HG02798 (cell line): ENCODE results near the gene XKR8.

ENCODE experiments used
- ATAC-seq: cut with Tn5 transposase; IDR thresholded peaks from one replicate; pipeline ENCODE4 v1.9.1; 2021; ENCODE audit warnings: mild to moderate bottlenecking; ENCODE audit not compliant: unreplicated experiment, poor library complexity

Gene XKR8, protein sequence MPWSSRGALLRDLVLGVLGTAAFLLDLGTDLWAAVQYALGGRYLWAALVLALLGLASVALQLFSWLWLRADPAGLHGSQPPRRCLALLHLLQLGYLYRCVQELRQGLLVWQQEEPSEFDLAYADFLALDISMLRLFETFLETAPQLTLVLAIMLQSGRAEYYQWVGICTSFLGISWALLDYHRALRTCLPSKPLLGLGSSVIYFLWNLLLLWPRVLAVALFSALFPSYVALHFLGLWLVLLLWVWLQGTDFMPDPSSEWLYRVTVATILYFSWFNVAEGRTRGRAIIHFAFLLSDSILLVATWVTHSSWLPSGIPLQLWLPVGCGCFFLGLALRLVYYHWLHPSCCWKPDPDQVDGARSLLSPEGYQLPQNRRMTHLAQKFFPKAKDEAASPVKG

DNA sequence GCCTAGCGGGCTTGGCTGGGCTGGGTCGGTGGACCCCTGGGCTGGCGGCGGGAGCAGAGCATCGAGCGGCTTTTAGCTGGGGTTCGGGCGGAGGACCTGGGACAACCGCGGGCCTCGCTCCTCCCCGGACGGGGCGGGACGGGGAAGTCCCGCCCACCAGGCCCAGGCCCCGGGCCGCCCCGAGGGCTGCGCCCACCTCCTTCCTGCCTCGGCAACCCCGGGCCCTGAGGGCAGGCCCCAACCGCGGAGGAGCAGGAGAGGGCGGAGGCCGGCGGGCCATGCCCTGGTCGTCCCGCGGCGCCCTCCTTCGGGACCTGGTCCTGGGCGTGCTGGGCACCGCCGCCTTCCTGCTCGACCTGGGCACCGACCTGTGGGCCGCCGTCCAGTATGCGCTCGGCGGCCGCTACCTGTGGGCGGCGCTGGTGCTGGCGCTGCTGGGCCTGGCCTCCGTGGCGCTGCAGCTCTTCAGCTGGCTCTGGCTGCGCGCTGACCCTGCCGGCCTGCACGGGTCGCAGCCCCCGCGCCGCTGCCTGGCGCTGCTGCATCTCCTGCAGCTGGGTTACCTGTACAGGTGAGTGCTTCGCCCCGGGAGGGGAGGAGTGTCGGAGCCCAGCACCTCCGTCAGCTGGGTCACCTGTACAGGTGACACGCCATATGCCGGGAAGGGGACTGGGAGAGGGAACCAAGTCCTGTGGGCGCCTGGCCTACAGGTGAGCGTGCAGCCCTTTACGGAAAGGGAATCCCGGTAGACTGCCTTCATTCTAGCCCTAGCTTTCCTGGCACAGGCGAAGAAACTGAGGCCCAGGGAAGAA, at the start of gene XKR8:
XKR8 (plus strand) TSS at position 182 of the 812 bp plus-strand sequence; CDS start at position 279, 97 bp downstream.
- ATAC-seq, result peak; percentile 85

DNA sequence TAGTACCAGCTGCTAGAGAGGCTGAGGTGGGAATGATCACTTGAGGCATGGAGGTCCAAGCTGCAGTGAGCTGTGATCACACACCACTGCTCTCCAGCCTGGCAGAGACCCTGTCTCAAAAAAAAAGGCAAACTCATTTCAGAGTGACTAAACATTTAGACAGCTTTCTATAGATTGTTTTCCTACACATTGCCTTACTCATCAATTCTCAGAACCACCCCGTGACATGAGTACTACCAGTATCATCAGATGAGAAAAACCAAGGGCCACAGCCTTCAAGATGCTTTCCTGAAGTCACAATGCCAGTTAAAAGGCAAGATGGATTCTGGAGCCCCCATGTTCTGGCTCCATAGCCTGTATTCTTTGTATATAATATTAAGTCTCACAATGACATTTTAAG, 47.3 kb upstream of the XKR8 start:
- ATAC-seq, result no peak

DNA sequence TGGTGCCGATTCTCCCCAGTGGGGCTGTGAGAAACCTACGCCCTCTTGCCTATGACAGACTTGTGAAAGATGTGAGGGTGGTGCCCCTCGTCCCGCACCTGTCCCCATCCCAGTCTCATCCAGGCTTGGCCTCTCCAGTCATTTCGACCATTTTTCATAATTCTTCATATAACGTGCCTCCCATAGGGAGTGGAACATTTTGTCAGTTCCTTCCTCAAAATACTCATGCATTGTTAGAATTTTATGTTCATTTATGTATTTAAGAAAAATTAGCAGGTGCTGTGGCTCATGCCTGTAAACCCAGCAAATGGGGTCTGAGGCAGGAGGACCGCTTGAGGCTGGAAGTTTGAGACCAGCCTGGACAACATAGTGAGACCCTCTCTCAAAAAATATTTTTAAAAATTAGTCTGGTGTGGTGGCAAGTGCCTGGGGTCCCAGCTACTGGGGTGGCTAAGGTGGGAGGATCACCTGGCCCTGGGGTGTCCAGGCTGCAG, 44.6 kb upstream of the XKR8 start:
- ATAC-seq, result no peak

DNA sequence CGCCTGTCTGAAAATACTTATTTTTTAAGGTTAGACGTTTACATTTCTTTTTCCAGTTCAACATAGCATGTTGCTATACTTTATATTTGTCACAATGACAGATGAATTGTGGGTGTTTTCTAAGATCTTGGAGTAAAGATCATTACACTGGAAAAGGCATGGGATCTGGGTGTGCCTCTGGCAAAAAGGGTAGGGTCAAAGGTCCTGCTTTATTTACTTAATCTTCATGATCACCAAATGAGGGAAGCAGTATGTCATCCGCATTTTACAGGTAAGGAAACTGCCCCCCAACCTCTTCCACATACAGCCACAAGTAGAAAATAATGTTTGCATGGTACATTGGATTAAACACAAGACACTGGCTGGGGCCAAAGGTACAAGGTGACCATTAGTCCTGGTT, 37.5 kb upstream of the XKR8 start:
- no peak for ATAC-seq

DNA sequence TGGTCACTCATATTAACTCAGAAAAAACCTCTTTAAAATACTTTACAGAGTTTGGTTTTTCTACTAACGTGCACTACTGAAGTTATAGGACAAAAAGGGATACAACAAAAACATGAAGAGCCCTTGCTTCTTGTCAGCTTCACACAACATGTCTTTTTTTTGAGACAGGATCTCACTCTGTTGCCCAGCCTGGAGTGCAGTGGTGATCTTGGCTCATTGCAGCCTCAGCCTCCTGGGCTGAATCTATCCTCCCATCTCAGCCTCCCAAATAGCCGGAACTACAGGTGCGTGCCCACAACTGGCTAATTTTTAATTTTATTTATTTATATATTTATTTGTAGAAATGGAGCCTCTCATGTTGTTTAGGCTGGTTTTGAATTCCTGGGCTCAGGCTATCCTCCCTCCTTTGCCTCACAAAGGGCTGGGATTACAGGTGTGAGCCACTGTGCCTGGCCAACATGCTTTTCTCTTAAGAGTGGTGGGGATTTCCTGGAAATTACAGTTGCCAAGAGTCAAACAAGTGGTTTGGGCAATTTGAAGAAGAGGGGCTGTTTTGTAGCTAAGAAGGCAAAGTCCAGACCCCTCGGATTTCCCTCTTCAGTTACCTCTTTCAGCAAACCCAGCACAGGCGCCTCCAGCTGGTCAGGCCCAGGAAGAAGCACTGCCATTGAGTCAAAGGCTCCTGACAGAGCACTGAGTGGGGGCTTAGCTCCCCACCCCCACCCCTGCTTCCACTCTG, 31.4 kb upstream of the XKR8 start:
- ATAC-seq, result no peak

DNA sequence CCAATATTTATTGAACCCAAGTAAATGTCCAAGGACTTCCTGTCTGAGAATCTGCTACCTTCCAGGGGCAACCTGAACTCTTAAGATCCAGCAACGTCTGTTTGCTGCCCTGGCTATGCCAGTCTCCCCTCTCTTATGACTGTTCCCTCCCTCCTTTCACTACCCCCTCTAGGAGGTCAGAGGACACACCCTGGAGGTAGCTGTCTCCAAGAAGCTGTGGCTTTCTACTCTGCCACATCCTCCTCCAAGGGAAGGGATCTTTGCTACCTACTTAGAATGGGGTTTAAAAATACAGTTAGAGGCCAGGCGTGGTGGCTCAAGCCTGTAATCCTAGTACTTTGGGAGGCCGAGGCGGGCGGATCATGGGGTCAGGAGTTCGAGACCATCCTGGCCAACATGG, 28.6 kb upstream of the XKR8 start:
- no peak for ATAC-seq

DNA sequence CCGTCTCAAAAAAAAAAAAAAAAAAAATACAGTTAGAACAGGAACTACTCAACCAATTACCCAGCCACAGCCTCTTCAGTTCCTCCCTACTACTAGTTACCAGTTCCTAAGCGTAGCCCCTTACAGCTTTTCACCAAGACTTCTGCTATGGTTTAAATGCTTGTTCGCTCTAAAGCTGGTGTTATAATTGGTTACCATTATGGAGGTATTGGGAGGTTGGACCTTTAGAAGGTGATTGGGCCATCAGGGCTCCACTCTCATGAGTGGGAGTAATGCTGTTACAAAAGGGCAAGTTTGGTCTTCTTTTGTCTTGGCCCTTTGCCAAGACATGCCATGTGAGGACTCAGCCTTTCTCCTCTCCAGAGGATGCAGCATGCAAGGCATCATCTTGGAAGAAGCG, 28.0 kb upstream of the XKR8 start:
- no peak for ATAC-seq

DNA sequence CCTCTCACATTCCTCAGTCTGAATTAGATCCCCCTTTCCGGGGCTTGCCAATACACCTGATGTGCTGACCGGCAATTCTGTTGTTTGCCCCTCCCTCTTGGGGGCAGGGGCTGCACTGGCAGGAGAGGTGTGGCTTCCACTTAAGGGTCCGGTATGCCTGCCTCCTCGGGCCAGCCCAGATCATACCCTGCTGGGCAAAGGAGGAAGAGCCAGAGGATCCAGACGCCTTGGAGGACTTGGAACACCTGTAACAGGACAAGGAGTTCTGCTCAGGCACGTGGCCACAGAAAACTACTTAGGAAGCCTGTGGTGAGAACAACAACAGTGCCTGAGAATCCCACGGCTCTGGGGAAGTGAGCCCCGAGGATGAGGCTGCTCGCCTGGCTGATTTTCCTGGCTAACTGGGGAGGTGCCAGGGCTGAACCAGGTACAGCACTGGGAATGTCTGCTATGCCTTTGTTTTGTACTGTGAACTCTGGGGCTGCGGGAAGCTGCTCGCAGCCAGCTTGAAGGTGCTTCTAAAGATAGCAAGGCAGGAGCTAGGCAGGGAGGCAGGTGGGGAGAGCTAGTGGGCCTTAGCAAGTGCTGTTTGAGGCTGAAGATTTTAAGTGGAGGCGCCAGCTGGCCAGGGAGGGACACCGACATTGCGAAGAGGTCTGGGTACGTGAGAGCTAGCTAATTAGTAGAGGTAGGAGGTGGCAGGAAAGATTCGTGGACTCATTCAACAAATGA, 24.8 kb upstream of the XKR8 start, which contains the start of gene SMPDL3B:
SMPDL3B (plus strand) TSS at position 183 of the 732 bp plus-strand sequence; CDS start at position 367, 184 bp downstream.
- ATAC-seq, result peak; percentile 56

DNA sequence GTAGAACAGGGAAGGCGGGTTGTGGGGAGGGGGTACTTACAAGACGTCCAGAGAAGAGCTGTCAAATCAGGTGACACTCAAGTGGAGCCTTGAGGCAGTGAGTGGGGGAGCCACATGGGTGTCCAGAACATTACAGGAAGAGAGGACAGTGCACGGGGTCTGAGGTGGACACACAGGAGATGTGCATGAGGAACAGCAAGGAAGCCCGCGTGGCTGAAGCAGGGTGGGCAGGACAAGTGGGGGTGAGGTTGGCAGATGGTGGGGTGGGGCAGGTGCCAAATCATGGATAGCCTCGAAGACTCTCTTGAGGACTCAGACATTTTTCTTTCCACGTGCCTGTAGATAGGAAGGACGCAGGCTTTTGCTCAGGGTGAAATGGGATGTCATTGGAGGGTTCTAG, 24.1 kb upstream of the XKR8 start:
- no peak for ATAC-seq

DNA sequence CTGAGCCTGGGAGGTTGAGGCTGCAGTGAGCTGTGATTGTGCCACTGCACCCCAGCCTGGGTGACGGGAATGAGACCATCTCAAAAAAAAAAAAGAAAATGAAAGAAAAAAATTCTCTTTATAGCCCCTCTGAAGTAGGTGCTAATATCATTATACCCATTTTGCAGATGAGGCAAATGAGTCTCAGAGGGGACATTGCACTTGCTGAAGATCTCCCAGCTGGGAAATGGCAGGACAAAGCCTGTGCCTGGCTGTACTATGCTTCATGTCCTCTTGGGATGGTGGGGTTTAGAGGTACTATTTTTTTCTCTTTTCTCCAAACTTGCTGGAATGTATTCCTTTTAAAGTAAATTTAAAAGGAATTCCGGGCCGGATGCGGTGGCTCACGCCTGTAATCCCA, 23.4 kb upstream of the XKR8 start:
- no peak for ATAC-seq

DNA sequence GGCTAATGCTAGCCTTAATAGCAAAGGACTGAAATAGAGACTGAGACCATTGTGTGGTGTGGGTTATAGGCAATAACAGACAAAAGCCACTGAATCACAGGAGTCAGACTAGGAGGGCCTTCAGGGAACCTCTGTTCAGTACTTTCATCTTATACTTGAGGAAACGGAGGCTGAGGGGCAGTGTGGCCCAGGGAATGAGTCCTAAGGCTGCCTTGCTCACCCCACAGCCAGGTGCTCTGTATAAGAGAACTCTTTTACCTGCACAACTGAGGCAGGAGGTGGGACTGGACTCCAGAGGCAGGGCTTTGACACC, 22.3 kb upstream of the XKR8 start:
- no peak for ATAC-seq

DNA sequence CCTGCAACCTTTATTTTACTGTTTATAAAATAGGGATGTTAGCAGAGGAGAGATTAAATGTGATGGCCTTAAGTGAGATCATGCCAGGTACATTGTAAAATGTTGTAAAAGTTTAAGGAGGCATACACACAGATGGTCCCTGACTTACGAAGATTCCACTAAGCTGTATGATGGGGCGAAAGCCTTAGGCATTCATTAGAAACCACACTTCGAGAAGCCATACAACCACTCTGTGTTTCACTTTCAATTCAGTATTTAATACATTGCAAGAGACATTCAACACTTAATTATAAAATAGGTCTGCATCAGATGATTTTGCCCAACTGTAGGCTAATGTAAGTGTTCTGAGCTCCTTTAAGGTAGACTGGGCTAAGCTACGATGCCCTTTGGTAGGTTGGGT, 21.3 kb upstream of the XKR8 start:
- ATAC-seq, result no peak

DNA sequence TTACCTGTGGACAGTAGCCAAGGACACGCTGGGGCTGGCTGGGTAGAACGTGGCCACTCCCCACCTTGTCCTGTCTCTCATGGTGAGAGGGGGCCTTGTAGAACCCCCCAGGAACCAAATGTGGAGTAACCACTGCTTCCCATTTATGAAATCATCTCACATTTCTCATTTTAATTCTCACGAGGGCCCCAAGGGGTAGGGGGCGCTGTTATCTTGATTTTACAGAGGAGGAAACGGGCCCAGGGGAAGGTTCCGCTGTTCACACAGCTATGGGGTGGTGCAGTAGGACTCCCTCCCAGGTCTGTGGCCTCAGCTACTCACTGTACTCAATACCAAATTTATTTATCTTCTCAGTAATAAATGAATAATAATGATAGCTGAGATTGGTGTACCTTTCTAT, 19.5 kb upstream of the XKR8 start:
- ATAC-seq, result no peak

DNA sequence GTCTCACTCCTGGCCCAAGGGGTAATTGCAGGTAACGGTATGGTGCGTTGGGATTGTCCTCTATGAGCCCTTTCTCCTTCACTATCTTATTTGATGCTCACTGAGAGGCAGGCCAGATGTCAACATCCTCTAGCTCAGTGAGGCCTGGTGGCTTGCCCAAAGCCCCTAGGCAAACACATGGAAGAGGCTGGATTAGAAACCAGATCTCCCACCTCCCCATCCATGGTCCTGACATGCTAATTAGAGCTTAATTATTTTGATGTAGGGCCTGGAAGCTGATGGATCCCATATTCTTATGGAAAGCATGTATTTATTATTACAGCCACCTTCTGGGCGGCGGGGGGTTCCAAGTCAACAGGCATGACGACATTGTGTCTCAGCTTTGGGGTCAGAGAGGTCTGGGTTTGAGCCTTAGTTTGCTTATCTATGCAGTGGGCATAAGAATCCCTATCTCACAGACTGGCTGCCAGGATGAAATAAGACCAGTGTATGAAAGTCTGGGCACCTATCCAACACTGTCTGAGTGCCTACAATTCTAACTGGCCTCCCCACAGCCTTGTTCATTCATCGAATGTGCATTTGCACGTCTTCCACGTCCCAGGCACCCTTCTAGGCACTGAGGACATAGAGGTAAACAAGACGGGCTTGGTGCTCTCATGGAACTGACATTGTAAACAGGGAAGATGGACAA, 18.8 kb upstream of the XKR8 start:
- ATAC-seq, result no peak

DNA sequence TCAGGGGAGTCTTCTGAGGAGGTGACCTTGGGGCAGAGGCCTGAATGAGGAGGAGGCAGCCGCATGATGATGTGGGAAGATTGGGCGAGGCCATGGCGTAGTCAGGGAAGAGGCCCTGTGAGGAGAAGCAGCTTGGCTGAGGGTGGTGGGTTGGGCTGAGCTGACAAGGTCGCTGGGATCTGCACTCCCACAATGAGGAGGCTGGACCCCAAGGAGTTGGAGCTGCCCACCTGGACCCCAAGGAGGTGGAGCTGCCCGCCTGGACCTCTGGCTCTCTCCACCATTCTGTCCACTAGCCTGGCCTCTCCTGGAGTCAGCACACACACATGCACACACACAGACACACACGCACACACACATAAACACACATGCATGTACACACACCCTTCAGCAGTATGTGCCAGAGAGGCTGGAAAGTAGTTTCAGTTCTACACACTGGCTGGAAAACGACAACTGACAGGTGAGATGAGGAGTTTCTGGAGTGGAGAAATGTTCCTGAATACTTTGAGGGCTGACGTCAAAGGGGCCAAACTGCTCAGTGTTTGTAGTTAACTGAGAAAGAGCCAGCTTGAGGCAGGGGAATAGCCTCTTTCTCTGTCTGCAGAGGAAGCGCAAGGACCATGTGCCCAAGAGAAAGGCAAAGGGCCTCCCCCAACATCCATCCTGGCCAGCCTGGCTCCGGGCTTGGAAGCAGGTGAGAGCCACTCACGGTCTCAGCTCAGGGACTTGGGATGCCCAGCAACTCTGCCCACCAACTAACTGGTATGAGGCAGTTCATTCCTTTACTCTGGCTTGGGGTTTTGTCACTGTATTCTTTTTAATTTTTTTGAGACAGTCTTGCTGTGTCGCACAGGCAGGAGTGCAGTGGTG, 17.9 kb upstream of the XKR8 start:
- no peak for ATAC-seq

DNA sequence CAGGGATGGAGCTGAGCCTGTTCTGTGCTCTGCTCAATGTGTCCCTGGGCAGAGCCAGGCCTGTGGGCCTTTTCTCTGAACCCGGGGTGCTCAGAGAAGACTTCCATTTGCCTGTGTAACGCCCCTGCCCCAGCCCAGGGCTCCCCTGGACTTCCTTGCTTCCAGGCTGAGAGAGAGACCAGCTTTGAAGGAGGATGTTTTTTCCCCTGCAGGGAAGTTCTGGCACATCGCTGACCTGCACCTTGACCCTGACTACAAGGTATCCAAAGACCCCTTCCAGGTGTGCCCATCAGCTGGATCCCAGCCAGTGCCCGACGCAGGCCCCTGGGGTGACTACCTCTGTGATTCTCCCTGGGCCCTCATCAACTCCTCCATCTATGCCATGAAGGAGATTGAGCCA, 14.8 kb upstream of the XKR8 start:
- no peak for ATAC-seq

DNA sequence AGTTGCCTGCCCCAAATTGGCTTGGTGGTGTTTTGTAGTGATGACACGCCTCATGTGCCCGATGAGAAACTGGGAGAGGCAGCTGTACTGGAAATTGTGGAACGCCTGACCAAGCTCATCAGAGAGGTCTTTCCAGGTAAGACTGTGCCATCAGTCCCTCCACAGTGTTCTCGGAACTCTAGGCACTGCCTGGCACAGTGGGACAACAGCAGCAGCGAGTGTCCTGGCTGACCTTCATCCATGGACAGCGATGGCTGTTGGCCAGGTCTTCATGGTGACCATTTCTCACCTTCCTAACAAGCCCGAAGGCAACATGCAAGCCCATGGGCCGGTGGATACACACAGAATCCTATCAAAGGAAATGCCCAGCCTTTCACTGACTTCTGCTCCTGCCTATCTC, 10.7 kb upstream of the XKR8 start:
- ATAC-seq, result no peak

DNA sequence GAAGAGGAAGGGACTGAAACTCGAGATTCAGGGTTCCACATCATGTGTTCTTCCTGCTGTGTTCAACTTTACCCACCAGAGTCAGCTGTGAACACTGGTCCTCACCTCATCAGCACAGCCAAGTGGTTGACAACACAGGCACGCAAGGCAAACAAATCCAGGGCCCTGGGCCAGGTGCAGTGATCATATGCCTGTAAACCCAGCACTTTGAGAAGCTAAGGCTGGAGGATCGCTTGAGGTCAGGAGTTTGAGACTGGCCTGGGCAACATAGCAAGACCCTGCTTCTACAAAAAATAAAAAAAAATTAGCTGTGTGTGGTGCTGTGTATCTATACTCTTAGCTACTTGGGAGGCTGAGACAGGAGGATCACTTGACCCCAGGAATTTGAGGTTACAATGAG, 8.4 kb upstream of the XKR8 start:
- ATAC-seq, result no peak

DNA sequence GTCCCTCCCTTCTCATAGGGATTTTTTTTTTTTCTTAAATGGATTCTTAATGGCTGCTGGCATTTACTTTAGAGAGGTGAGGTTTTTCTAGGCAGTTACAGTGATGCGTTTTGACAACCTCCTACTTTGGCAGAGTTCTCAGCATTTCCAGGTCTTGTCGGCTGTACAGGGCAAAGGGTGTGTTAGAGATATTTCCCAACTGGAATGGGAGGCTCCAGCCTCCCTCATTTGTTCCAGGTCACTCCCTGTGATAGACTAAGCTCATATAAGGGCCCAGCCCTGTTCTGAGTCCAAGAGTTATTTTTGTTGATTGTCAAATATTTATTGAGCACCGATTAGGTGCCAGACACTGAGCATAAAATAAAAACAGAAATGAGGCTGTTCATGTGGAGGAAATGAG, 7.6 kb upstream of the XKR8 start:
- no peak for ATAC-seq
